GM12891 (cell line): ENCODE results near the gene MCTP2.

ENCODE experiments used
- PAX5 ChIP-seq: IDR thresholded peaks from 2 replicates; pipeline ENCODE4 v1.6.1; 2011; ENCODE audit warnings: low read length, moderate library complexity, mild to moderate bottlenecking; ENCODE audit not compliant: insufficient read depth, severe bottlenecking
- POLR2A ChIP-seq: IDR thresholded peaks from 2 replicates; pipeline ENCODE4 v1.6.1; 2011; ENCODE audit warnings: low read depth, low read length, control low read depth
- POLR2AphosphoS5 ChIP-seq: IDR thresholded peaks from 2 replicates; pipeline ENCODE4 v1.6.1; 2011; ENCODE audit warnings: low read depth, low read length, control low read depth
- TAF1 ChIP-seq: IDR thresholded peaks from 2 replicates; pipeline ENCODE4 v1.6.1; 2011; ENCODE audit warnings: low read depth, low read length, control low read depth

DNA sequence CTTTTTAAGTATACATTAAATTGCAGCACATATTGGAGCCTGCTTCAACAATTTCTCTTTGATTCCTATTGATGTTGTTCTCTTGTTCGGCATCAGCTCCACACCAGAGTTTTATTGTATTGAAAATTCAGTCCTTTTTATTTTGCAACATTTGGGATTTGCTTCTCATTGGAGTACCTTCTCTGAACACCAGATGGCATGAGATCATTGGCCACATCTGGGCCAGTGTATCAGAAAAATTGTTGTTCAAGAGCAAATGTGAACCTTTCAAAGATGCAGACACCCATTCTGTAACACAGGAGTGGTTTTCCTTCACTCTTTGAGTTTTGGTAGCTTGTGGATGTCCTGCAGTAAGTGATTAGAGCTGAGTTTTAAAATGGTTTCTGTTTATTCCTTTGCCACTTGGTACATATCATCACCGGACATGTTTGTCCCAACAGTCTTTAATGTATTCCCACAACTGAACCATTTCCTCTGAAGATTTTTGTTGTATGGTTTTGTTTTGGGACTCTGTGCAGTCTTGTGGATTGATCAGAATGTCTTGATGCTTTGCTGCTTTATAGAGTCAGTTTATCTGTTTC, 96.1 kb downstream of the MCTP2 start:
- TF ChIP-seq POLR2A (no peak), PAX5 (no peak), POLR2AphosphoS5 (no peak), TAF1 (no peak)
